HG03159 (cell line): ENCODE results near the gene CCDC88A.
"Not testable (repeated sequence)": the region's sequence is repeated elsewhere in the genome, so short reads cannot be mapped to it uniquely, and the experiment has no call there.

Experiments used
- ATAC-seq: cut with Tn5 transposase; IDR thresholded peaks from one replicate; pipeline ENCODE4 v1.9.1; 2021; ENCODE audit warnings: mild to moderate bottlenecking, moderate library complexity; ENCODE audit not compliant: unreplicated experiment

CCDC88A gene

GRCh38 chr2:55419679-55420438 lies at the start of gene CCDC88A:
CCDC88A (minus strand) TSS chr2:55419856; CDS start chr2:55419079, 777 bp downstream.
- ATAC-seq, result peak; percentile 78

- ATAC-seq, result no peak
Measured at GRCh38 chr2:55461679-55462078, 42.0 kb upstream of the CCDC88A start.

- ATAC-seq, result no peak
Measured at GRCh38 chr2:55460562-55460961, 40.9 kb upstream of the CCDC88A start.

- no peak for ATAC-seq
Measured at GRCh38 chr2:55459714-55460274, 40.1 kb upstream of the CCDC88A start.

- ATAC-seq, result no peak
Measured at GRCh38 chr2:55459279-55459678, 39.6 kb upstream of the CCDC88A start.

GRCh38 chr2:55454121-55454520 lies 34.5 kb upstream of the CCDC88A start:
- ATAC-seq, result no peak

- ATAC-seq, result no peak
Measured at GRCh38 chr2:55452879-55453278, 33.2 kb upstream of the CCDC88A start.

GRCh38 chr2:55451699-55452098 lies 32.0 kb upstream of the CCDC88A start:
- ATAC-seq, result no peak

- ATAC-seq, result not testable (repeated sequence)
Measured at GRCh38 chr2:55450014-55450413, 30.4 kb upstream of the CCDC88A start.

- not testable (repeated sequence) for ATAC-seq
Measured at GRCh38 chr2:55442045-55442760, 22.5 kb upstream of the CCDC88A start.

- no peak for ATAC-seq
Measured at GRCh38 chr2:55441280-55441892, 21.7 kb upstream of the CCDC88A start.

- ATAC-seq, result no peak
Measured at GRCh38 chr2:55439101-55439397, 19.4 kb upstream of the CCDC88A start.

GRCh38 chr2:55438391-55439100 lies 18.9 kb upstream of the CCDC88A start:
- ATAC-seq, result no peak

- no peak for ATAC-seq
Measured at GRCh38 chr2:55437515-55438390, 18.1 kb upstream of the CCDC88A start.

- ATAC-seq, result no peak
Measured at GRCh38 chr2:55431982-55432627, 12.4 kb upstream of the CCDC88A start.

- ATAC-seq, result no peak
Measured at GRCh38 chr2:55430211-55430975, 10.7 kb upstream of the CCDC88A start.

GRCh38 chr2:55428258-55428657 lies 8.6 kb upstream of the CCDC88A start:
- no peak for ATAC-seq

GRCh38 chr2:55425431-55425831 lies 5.8 kb upstream of the CCDC88A start:
- no peak for ATAC-seq
